GM23248 (cell line): Measurements from ENCODE around the gene BAX.

Source experiments
- EZH2 ChIP-seq: fragments of 200-600 bp; sonication (generic); IDR thresholded peaks from 2 replicates; pipeline ENCODE4 v1.6.1; 2018; ENCODE audit warnings: antibody characterized with exemption, mild to moderate bottlenecking; ENCODE audit not compliant: insufficient read depth, poor library complexity, severe bottlenecking
- EZH2phosphoT487 ChIP-seq: fragments of 200-600 bp; sonication (generic); IDR thresholded peaks from 2 replicates; pipeline ENCODE4 v1.6.1; 2018; ENCODE audit warnings: antibody characterized with exemption, moderate library complexity, mild to moderate bottlenecking, low read depth; ENCODE audit not compliant: insufficient read depth

GRCh38 chr19:48990400-48990799 is 35.7 kb downstream of the BAX start:
- no peak for TF ChIP-seq EZH2phosphoT487
- TF ChIP-seq EZH2 = no peak
